Measurements from ENCODE around the gene PCDH9. TPM values are rescaled to one million over a fixed set of nuclear protein-coding genes. Genes with fewer than 3 reads are reported as not detected.

The PCDH9 gene
- total and polyA plus RNA-seq, 2 of the 4 experiments (the other 2 are of a cell fraction): 2.2 to 10.2 TPM

GRCh38 chr13:67224148-67224846, 5.8 kb downstream of the PCDH9 start:
- Histone ChIP-seq H2BK120ac (ENCODE audit: low read depth, low read length) (peak overlapping the region; percentile 71; the same call in 1 of the 2 replicates), H3K4me2 (ENCODE audit: low read depth, low read length) (peak overlapping the region; percentile 15; the same call in 1 of the 2 replicates), H4K91ac (ENCODE audit: insufficient read depth, low read depth, low read length) (no peak overlapping the region), H2BK15ac (ENCODE audit: low read depth, low read length) (no peak overlapping the region), H3K23ac (ENCODE audit: low read depth, low read length) (no peak overlapping the region), H2AK9ac (replicated peaks; ENCODE audit: low read depth, low read length, poor library complexity) (no peak overlapping the region), H2AFZ (replicated peaks; ENCODE audit: low read length, poor library complexity) (no peak overlapping the region), H3K36me3 (ENCODE audit: control insufficient read depth, insufficient read depth, low read length) (no peaks in the 10 kb centered on the region), H4K20me1 (ENCODE audit: insufficient read depth, low read length) (no peaks in the 10 kb centered on the region), H3K4ac (ENCODE audit: low read depth, low read length) (no peak overlapping the region), H3K79me1 (ENCODE audit: low read depth in 1 of 2, low read length in 2 of 2) (peaks cover 4 to 8% of the 10 kb centered on the region in 2 experiments; a peak in 1 of 4 replicates), H4K5ac (ENCODE audit: low read depth, low read length) (no peak overlapping the region), H2BK20ac (ENCODE audit: low read depth, low read length) (peak overlapping the region; percentile 90; the same call in 1 of the 2 replicates), H3K56ac (ENCODE audit: extremely low read depth, insufficient read depth, low read length) (0 out of 2 replicates have a peak overlapping the region, but pooled peaks have one; percentile 2), H3K4me1 (ENCODE audit: control insufficient read depth, insufficient read depth, low read length) (peaks cover 2% of the 10 kb centered on the region), H3K4me3 (ENCODE audit: insufficient read depth, low read depth, low read length) (no peak overlapping the region), H4K8ac (ENCODE audit: low read depth in 2 of 2, low read length in 2 of 2) (peak overlapping the region in 1 of 2 experiments; percentile 73; a peak in 1 of 4 replicates), H2AK5ac (ENCODE audit: low read depth, low read length) (no peak overlapping the region), H3K9me3 (ENCODE audit: control insufficient read depth, insufficient read depth, low read length) (no peaks in the 10 kb centered on the region), H3K18ac (ENCODE audit: low read depth, low read length) (no peak overlapping the region), H3K9me1 (ENCODE audit: insufficient read depth, low read length) (no peaks in the 10 kb centered on the region), H3K27ac (ENCODE audit: insufficient read depth, low read length) (no peak overlapping the region), H3K9ac (ENCODE audit: low read depth, low read length) (no peak overlapping the region), H2BK5ac (ENCODE audit: low read depth, low read length, poor library complexity, severe bottlenecking) (no peak overlapping the region), H3K14ac (replicated peaks; ENCODE audit: low read depth, low read length) (no peak overlapping the region), H3K27me3 (ENCODE audit: control insufficient read depth, insufficient read depth, low read length) (no peaks in the 10 kb centered on the region)
- TF ChIP-seq CTCF (conservative IDR thresholded peaks at IDR 0.05; ENCODE audit: low read depth, low read length) (peak; percentile 77), CEBPB (IDR thresholded peaks at IDR 0.05; ENCODE audit: low read depth, low read length) (peak; percentile 64), SMC3 (IDR thresholded peaks at IDR 0.05; ENCODE audit: low read depth, low read length) (peak; percentile 82), RAD21 (IDR thresholded peaks at IDR 0.05; ENCODE audit: low read length) (peak; percentile 91), MAFK (IDR thresholded peaks at IDR 0.05; ENCODE audit: low read depth, low read length) (no peak), CHD1 (IDR thresholded peaks at IDR 0.05; ENCODE audit: low read depth, low read length) (no peak)
- WGBS, 2 experiments (ENCODE audit: extremely low coverage in 2 of 2, insufficient read length in 1 of 2): 20% methylated on average over 2 of the region's 9 CpGs; no CpG with 5 or more reads in 1 of the 2 experiments
- intact Hi-C loops (cut with micrococcal nuclease) (loop anchor here (1.0 to 10.0 kb wide), 4 partner anchors 229 to 819 kb away; no protein-coding TSS in a partner anchor), in situ Hi-C loops (cut with MboI; ENCODE audit: low sequenced_read_pairs) (loop anchor here (10.0 kb wide), 1 partner anchor 529 kb away; no protein-coding TSS in a partner anchor), dilution Hi-C loops (cut with HindIII; ENCODE audit: low sequenced_read_pairs, unreplicated experiment) (no loop called here)
- no TSS peak for BruUV-seq (replicated peaks)
- ChIA-PET CTCF (interaction anchor here (0.6 to 1.3 kb wide), 7 partner anchors 281 to 1577 kb away, joined by 3 to 5 read pairs (median 4); no protein-coding TSS in a partner anchor), POLR2A (ENCODE audit: unreplicated experiment) (no interaction called here)
- DNase-seq (peak; percentile 82), ATAC-seq (ENCODE audit: low read depth) (peak; percentile 73)

Measured in IMR-90 (cell line).